HG03457 (cell line): Measurements from ENCODE around the gene TMEM214.
A peak's percentile ranks its signal among the peaks of the same experiment; 100 is the strongest.

Source experiments
- ATAC-seq: cut with Tn5 transposase; IDR thresholded peaks from one replicate; pipeline ENCODE4 v1.9.1; 2021; ENCODE audit warnings: moderate number of reproducible peaks; ENCODE audit not compliant: unreplicated experiment

The TMEM214 gene

DNA sequence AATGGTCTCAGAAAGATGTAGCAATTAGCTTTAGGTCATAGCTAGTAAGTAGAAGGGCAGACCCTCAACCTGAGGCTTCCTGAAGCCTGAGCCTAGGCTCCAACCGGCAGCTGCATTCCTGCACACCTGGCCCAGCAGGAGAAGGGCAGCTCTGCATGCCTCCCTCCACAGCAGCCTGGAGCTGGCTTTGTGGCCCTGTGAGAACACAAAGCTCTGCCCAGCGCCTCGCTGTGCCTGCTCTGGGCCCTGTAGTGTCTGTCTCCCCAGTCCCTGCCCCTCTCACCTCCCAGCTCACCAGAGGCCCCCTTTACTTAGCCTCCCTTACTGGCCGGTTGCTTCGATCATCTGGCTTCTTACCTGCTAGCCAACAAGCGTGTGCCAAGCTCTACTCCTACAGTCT lies 6.7 kb downstream of the TMEM214 start:
- no peak for ATAC-seq

DNA sequence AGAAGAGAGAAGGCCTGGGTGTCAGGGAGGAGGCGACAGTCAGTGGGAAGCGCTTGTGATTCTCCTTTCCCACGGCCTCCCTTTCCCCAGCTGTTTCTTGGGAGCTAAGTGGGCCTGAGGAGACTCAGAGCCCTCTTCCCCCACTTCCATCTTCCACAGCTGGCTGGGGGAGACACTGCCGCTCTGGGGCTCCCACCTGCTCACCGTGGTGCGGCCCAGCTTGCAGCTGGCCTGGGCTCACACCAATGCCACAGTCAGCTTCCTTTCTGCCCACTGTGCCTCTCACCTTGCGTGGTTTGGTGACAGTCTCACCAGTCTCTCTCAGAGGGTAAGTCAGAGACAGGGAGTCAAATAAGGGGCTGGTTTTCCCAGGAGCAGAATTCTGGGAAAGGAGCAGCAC lies 7.1 kb downstream of the TMEM214 start:
- ATAC-seq, result no peak

DNA sequence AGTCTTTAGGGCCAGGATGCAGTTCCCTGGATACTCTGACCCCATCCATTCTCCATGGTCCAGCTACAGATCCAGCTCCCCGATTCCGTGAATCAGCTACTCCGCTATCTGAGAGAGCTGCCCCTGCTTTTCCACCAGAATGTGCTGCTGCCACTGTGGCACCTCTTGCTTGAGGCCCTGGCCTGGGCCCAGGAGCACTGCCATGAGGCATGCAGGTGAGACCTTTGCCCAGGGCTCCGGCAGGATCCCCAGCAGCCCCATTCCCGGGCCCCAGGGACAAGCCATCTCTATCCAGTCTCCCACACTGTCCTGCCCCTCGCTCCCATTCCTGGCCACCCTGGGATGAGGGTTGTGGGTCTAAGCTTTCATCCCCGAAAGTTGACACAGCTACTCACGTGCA lies 7.5 kb downstream of the TMEM214 start:
- ATAC-seq, result no peak

DNA sequence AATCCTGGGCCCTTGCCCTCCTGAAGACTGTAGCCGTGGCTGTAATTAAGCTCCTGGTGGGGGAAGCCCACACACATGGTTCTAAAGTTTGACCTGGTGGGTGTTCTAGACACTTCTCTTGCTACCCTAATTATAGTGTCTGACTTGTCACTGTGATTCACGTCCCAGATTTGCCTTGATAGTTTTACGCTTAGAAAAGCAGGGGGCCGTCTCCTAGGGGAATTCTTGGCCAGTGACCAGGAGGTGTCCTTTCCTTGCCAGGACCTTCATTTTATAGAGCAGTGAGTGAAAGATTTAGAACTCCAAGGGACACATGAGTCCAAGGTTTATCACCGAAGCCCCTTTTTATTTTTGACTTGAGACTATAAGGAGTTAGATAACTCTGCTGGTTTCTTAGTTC lies 9.0 kb downstream of the TMEM214 start:
- no peak for ATAC-seq

DNA sequence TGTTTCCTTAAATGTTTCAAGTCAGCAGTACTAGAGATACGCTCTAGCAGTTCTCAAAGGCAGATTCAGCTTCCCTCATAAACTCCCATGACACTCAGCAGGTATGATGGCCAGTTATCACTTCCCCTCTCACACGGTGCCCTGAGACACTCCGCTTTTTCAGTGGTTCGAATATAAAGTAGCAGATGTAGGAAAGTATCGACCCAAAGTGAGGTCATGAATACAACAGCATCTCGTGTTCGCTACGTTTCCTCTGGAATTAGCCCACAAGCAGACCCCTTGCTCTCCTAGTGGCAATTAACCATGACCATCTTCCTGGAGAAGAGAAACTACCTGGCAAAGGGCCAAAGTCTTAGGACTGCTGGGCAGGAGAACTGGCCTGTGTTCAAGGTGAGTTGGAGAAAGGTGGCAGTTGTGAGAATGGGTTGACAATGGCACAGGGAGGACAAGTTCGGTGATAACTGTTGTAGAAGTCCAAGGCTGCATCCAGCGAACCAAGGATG lies 9.4 kb downstream of the TMEM214 start:
- ATAC-seq, result no peak

DNA sequence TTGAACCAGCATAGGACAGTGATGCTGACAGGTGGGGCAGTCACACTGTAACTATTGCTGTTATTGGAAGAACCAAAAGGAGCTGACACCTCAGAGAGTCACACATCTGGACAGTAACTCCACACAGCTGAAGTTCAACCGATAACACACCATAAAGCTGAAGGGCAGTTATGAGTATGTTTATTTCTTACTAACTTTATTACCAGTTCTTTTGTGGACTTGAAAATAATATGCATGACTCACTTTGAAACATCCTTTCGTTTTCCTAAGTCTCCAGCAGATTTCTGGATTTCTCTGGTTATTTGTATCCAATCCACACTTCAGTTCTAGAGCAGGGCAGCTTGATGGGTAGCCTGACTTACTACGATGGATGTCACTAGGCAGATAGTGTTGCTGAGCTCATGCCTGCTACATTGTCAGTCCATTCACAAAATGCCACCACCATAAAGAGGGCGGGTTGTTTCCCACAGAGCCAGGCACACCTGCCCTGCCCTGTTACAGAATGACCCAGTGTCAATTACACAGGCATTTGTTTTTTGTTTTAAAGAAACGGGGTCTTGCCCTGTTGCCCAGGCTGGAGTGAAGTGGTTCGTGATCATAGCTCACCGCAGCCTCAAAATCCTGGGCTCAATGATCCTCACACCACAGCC lies 10.3 kb downstream of the TMEM214 start:
- ATAC-seq, result no peak

DNA sequence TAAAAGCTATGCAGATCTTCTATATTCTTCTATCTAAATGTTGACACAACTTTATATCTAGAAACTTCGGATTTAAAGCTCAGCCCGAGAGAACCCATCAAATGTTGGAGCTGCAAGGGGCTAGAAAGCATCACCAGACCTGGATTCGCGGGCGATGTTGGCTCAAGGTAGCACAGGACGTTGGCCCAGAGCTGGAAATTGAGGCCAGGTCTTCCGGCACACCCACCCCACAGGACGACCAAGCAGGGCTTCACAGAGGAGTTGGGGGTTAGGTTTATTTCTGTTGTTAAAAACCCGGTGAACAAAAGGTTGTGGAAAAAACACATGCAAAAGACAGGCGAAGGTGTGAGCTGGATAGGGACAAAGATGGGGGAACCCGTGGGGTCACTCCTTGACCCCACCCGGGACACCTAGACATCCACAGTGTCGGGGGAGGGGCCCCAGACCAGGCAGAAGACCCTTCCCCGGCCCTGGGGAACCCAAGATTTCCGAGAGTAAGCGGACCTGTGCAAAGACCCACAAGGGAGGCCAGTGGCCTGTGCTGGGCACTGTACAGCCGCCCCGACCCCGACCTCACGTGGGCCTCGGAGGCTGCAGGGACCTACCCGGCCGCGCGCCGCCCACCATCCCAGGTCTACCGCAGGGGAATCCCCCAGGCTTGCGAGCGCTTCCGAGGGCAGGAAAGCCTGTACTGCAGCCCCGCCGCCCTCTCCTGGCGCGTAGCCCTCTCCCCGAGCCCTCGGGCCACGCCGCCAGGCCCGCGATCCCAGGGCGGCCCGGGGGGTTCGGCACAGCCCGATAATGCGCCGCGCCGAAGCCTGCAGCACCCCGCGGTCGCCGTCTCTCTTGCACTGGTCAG lies 16.9 kb downstream of the TMEM214 start:
- peak; percentile 16 for ATAC-seq

DNA sequence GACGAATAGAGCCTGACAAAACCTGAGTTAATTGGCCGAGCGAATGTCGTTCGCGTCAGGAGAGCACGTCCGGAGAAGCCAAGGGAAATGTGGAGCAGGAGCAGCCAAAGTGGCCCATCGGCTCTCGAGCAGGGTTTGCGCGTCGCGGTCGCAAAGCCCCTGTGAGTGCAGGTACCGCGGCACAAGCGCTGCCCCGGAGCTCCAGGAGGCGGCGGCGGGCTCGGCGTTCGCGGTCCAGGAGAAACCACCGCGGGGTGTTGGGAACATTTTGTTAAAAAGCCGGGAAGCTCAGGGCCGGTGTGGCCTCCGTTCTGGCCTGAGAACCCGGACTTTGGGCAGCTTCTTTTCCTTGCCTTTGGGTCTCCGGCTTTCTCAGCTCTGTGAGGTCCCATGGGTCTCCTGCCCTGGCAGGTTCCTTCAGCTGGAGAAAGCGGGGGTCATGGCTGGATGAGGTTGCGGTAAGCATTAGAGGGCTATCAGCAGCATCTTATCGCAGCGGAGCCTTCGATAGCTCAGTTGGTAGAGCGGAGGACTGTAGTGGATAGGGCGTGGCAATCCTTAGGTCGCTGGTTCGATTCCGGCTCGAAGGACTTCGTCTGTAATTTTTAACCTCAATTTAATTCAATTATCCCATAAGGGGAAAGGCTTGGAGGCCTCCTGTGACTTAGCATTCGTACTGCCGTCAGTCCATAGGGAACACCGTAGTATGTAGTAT lies 17.7 kb downstream of the TMEM214 start:
- peak; percentile 42 for ATAC-seq

DNA sequence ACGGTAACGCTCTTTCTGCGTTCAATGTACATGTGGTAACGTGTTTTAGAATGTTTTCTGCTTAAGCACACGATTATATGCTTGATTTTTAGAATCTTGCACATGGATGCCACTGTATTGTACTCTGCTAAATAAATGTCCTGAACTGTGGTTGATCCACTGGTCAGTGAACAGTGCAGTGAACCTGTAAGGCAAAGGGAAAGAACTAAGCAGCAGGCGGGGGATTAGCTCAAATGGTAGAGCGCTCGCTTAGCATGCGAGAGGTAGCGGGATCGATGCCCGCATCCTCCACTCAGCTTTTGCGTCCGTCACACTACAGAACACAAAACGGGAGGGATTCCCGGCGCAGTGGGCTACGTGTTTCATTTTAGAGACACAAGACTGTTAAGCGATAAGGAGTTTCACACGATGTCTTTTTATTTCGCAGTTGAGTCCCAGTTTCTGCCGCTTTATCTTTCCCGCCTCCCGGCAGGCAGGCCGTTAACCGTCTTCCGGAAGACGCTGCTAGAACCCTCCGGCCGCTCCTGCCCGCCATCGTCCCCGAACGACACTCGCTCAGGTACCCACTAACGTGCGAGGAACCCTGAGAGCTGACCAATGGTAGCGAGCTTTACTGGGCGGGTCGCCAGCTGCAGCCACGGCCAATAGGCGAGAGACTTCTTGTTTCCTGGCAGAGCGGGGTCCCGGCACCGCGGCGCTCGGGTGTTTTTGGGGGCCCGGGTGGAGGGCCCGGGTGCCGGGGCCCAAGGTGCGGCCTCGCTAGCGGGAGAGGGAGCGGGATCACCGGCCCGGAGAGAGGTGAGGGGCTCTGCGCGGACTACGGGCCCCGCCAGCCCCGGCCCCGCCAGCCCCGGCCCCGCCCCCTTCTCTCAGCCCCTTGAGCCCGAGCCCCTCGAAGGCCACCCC lies 18.5 kb downstream of the TMEM214 start, which contains the start of gene AGBL5:
TSS of gene AGBL5 (plus strand) at position 673 of the 906 bp plus-strand sequence. CDS start 1,291 bp downstream, outside the sequence.
- peak; percentile 63 for ATAC-seq

DNA sequence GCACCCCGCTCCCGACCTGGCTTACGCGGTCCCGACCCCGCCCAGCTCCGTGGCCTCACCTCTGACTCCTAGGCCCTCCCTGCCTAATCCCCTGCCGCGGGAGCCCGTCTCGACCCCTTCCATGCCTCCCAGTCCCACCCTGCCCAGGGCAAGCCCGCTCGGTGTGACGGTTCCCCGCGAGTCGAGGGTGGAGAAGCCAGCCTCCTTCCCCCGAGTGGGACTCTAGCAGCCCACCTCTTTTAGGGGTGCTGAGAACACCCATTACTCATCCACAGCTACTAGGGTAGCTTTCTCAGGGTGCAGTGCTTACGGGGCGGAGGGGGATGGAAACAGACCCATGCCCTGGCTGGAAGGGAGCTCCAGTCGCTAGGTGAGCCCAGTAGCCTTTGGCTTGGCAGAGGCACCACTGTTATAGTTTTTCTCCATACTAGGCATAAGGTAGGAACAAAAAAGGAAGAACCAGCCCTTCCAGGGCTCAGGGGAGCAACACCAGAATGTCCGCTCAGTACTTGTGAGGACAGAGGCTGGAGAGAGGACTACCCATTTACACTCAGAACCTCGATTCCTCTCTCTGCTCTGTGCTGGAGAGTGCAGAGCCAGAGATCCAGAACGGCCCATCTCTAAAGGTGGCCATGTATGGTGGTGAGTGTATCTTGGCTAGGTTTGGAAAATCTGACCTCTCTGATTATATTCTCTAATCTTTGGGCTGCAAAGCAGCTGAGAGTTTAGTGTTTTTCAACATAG lies 19.3 kb downstream of the TMEM214 start:
- ATAC-seq, result no peak

DNA sequence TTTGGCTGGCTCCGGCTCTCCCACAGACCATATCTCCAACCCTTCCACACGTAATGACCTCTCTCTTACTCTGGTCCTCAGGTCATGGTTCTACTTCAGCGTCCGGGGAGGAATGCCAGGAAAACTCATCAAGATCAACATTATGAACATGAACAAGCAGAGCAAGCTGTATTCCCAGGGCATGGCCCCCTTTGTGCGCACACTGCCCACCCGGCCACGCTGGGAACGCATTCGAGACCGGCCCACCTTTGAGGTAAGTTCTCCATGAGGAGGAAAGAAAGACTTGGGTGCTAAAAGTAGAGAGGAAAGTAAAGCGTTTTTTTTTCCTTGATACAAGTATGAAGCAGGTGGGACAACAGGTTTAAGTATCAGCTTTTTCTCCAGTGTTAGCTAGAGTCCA lies 20.6 kb downstream of the TMEM214 start:
- ATAC-seq, result no peak

DNA sequence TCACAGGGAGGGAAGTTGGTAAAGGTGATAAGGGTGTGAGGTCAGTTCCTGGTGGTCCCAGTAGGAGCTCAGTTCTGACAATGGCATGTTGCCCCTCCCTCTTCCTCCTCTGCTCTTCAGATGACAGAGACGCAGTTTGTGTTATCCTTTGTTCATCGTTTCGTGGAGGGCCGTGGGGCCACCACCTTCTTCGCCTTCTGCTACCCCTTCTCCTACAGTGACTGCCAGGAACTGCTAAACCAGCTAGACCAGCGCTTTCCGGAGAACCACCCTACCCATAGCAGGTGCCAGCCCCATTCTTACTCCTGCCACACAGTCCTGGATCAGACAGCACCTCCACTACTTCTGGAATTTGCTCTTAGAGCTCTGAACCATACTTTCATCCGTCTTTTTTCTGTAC lies 21.0 kb downstream of the TMEM214 start:
- no peak for ATAC-seq

DNA sequence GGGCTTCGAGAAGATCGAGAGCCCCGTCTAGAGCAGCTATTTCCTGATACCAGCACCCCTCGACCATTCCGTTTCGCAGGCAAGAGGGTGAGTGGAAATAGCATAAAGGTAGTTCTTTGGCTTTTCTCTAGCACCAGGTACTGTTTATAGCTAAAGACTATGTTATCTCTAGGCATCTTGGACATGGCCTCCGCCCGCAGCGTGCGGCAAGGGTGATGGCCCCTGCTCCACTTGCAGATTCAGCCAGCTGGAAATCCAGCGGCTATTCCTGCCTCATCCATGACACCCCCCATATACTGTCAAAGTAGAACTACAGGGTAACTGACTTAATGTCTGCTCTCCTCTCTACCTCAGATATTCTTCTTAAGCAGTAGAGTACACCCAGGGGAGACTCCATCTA lies 22.0 kb downstream of the TMEM214 start:
- ATAC-seq, result no peak

DNA sequence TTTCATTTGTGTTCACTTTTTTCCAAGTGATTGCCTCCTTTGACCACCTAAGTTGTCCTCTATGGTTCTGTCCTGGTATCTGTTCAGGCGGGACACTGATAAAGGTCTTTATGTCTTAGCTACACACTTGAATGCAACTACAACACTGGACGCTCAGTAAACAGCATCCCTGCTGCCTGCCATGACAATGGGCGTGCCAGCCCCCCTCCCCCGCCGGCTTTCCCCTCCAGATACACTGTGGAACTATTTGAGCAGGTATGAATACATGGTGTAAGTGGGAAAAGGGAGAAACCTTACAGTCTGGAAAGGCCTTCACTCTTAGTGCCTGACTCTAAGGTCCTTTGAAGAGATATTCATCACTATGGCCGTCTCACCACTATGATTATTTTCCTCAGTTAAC lies 24.4 kb downstream of the TMEM214 start:
- no peak for ATAC-seq

DNA sequence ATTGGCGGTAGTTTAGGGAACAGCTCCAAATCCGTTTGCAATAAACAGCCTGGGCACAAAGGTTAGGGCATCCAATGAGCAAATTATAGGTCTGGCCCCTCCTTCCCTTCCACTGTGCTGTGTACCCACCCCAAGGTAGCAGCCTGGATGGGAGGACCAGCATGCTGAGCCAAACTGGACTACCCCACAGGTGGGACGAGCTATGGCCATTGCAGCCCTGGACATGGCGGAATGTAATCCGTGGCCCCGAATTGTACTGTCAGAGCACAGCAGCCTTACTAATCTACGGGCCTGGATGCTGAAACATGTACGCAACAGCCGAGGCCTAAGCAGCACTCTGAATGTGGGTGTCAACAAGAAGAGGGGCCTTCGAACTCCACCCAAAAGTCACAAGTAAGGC lies 25.4 kb downstream of the TMEM214 start:
- ATAC-seq, result no peak

DNA sequence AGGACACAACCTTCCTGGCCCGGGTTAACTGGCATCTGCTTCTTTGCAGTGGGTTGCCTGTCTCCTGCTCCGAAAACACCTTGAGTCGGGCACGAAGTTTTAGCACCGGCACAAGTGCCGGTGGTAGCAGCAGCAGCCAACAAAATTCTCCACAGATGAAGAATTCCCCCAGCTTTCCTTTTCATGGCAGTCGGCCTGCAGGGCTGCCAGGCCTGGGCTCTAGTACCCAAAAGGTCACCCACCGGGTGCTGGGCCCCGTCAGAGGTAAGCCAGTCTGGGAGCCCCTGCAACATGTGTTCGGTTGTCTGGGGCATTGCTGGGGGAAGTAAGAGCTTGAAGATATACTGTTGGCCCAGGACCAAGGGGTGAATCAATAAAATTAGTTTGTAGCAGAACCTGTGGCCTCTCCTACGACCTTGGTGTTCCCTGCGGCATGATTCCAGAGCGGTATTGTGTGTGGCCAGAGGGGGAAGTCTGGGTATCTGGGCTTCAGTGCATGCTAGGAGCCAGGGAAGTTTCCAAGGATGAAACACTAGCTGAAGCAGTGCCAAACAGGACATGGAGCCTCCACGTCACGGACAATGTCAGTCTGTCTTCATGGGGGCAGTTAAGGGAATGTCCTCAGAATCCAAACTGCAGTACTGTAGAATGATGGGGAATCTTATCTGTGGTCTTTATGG lies 26.5 kb downstream of the TMEM214 start:
- ATAC-seq, result no peak

DNA sequence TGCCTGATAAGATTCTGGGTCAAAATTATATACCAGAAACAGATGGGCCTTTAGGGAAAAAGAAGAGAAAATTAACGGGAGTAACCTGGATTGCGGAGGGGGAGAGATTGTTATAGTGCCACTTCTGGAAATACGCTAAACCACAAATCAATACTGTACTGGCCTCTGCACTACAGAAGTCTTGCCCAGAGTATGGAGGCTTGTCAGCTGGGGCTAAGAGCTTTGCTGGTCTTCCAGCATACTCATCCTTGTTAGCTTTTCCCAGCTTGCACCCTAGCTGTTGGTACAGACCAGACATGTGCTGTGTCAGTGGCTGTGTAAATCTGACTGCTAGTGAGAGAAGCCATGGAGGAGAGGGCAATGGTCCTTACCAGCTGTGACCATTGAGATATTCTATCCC lies 27.6 kb downstream of the TMEM214 start:
- ATAC-seq, result no peak

DNA sequence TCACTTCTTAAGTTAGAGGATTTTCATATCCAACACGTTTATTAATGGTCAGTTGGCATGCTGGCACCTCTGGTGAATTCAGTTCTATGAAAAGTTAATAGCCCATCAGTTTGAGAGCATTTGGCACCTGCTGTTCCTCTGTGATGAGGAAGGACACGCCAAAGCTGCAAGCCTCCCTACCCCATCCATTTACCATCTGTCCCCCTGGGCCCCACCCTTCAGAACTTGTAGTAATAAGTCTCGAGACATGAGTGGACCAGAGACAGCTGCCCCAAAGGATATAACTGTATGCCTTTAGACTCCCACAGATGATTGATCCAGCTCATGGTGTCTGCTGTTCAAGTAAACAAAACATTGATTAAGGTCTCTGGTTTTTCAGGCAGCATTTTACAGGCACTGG lies 32.4 kb downstream of the TMEM214 start:
- ATAC-seq, result no peak

DNA sequence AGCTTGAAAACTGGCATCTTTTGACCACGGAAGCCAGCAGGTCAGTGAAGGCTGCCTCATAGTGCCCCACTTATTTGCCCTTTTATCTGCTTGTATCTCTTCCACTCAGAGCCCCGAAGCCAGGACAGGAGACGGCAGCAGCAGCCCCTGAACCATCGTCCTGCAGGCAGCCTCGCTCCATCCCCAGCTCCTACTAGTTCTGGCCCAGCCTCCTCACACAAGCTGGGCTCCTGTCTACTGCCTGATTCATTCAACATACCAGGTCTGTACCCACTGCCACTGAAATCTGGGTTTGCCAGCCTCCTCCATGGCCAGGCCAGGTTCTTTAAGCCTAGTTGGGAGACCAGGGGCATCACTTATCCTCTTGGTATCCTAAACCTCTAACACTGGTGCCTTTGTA lies 34.6 kb downstream of the TMEM214 start:
- no peak for ATAC-seq
